Measurements from ENCODE around the gene USF2.
"Not testable (repeated sequence)": the region's sequence is repeated elsewhere in the genome, so short reads cannot be mapped to it uniquely, and the experiment has no call there.

Gene USF2

GRCh38 chr19:35284153-35285094, 15.7 kb downstream of the USF2 start:
- DNase-seq (ENCODE audit: low read depth in 2 of 2) = no peak

GRCh38 chr19:35285095-35285449, 16.3 kb downstream of the USF2 start:
- no peak for DNase-seq (ENCODE audit: low read depth in 2 of 2)

- DNase-seq (ENCODE audit: low read depth in 2 of 2) = not testable (repeated sequence)
Observed at GRCh38 chr19:35285465-35285864, 16.7 kb downstream of the USF2 start.

GRCh38 chr19:35286101-35286500, 17.3 kb downstream of the USF2 start:
- DNase-seq (ENCODE audit: low read depth in 2 of 2) = not testable (repeated sequence)

DNA sequence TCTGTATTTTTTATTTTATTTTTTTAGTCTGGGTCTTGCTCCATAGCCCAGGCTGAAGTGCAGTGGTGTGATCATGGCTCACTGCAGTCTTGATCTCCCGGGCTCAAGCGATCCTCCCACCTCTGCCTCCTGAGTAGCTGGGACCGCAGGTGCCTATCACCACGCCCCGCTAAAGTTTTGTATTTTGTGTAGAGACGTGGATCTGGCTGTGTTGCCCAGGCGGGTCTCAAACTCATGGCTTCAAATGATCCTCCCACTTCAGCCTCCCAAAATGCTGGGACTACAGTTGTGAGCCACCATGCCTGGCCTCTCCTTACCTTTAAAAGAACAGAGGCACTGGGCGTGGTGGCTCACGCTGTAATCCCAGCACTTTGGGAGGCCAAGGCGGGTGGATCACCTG, 19.0 kb downstream of the USF2 start:
- no peak for DNase-seq (ENCODE audit: low read depth in 2 of 2)

GRCh38 chr19:35288331-35288730, 19.6 kb downstream of the USF2 start:
- DNase-seq (ENCODE audit: low read depth in 2 of 2) = no peak

DNA sequence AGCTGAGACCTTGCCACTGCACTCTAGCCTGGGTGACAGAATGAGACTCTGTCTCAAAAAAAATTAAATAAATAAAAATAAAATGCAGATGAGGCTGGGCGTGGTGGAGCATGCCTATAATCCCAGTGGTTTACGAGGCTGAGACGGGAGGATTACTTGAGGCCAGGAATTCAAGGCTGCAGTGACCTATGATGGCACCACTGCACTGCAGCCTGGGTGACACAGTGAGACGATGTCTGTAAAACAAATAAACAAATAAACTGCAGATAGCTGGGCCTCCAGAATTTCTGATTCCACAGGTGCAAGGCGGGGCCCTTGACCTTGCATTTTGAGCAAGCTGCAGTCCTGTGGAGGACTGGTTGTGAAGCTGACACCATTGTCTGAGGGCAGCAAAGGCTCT, 20.1 kb downstream of the USF2 start:
- DNase-seq (ENCODE audit: low read depth in 2 of 2) = no peak

DNA sequence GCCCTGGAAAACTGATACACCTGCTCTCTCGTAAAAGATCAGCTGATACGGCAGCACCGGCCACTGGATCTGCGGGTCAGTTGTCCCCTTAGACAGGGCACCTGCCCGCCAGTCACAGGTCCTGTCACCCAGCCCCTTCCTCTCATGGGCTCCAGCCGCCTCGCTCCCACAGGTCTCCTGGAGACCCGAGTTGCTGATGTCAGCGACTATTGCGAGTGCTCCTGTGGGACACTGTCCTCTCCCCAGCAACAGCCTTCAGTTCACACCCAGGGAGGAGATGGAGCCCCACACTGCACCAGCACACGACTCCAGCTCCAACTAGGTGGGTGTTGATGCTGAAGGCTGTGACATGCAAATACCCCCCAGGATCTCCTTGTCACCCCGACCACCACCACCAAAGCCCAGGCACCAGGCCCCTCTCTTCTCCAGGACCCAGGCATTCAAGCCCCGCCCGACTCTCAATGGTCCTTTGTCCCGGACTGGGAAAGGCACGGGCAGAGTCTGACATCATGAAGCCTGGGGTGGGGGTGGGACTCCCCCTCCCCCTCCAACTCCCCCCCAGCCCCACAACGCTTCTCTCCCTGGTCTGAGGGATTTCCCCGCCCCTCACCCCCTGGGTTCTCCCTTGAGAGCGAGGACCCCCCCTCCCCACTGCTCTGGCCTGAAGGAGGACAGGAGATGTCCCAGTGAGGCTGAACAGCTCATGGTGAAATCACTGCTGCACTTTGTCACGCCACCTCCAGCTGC, 21.8 kb downstream of the USF2 start:
- no peak for DNase-seq (ENCODE audit: low read depth in 2 of 2)

DNA sequence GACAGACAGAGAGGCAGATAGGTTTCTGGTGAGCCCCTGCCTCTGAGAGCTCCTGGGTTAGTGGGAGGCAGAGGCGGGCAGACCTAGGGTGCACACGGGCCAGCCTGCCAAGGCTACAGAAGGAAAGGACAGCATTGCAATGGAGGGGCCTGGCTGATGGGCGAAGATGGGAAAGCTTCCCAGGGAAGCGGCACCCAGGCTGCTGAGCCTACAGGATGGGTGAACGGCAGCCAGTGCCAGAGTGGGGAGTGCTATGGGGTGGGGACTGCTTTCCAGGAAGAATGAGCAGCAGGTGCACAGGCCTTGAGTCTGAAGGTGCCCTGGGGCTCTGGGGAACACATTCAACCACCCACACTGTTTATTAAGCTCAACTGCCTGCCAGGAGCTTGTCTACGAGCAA, 22.5 kb downstream of the USF2 start:
- DNase-seq (ENCODE audit: low read depth in 2 of 2) = no peak

- no peak for DNase-seq (ENCODE audit: low read depth in 2 of 2)
Observed at GRCh38 chr19:35291916-35292315, 23.2 kb downstream of the USF2 start, which contains the start of gene MAG. Gene MAG (plus strand): TSS chr19:35292161. CDS start chr19:35295409, 3,248 bp downstream.

GRCh38 chr19:35292421-35293362, 23.9 kb downstream of the USF2 start:
- no peak for DNase-seq (ENCODE audit: low read depth in 2 of 2)

- no peak for DNase-seq (ENCODE audit: low read depth in 2 of 2)
Observed at GRCh38 chr19:35293363-35293739, 24.6 kb downstream of the USF2 start.

DNA sequence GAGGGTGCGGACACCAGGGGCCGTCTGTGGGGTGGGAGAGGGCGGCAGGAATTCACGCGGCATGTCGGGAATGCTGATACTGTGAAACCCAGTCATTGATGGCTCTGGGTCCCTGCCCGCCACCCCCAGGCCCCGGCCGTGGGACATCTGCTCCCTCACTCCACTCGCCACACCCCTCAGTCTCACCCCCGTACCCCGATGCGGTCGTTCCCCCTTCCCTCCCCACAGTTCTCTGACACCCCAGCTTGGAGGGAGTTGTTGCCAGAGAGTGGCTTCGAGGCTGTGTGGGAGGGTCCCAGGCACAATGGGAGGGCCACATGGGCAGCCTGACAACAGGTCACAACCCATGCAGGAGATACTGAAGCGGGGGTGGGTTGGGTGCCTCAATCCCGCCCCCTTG, 25.0 kb downstream of the USF2 start:
- DNase-seq (ENCODE audit: low read depth in 2 of 2) = no peak

GRCh38 chr19:35294328-35294727, 25.6 kb downstream of the USF2 start:
- no peak for DNase-seq (ENCODE audit: low read depth in 2 of 2)

DNA sequence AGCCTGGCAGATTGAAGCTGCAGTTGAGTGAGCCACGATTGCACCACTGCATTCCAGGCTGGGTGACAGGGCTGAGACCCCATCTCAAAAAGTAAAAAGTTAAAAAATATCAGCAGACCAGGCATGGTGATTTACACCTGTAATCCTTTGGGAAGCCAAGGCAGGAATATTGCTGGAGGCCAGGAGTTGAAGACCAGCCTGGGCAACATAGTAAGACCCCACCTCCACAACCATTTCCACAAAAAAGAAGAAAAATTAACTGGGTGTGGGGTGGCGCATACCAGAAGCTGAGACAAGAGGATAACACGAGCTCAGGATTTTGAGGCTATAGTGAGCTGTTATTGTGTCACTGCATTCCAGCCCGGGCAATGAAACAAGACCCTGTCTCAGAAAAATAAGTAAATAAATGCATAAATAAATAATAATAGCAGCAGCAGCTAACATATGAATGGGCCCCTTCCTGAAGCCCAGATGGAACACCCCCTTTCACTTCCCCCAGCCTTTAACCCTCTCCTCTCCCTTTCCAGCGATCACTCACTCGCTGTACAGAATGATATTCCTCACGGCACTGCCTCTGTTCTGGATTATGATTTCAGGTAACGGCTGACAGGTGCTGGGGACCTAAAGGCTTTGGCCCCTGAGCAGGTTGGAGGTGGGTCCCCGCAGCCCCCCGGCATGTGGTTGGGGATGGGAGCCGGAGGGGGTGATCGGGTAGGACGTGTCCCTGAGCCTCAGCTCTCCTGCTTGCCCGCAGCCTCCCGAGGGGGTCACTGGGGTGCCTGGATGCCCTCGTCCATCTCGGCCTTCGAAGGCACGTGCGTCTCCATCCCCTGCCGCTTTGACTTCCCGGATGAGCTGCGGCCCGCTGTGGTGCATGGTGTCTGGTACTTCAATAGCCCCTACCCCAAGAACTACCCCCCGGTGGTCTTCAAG, 26.4 kb downstream of the USF2 start:
- DNase-seq (ENCODE audit: low read depth in 2 of 2) = no peak

GRCh38 chr19:35295792-35296462, 27.2 kb downstream of the USF2 start:
- DNase-seq (ENCODE audit: low read depth in 2 of 2) = peak in 1 of 2 donors; percentile 6

GRCh38 chr19:35296644-35297514, 28.1 kb downstream of the USF2 start:
- DNase-seq (ENCODE audit: low read depth in 2 of 2) = no peak

DNA sequence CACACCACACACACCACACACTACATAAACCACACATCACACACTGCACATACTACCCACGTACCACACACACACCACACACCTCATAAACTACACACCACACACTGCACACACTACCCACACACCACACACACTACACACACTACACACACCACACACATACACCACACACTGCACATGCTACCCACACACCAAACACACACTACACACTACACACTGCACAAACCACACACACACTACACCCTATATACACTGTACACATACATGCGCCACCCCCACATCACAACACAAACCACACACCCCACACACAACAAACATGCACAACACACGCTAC, 28.7 kb downstream of the USF2 start:
- no peak for DNase-seq (ENCODE audit: low read depth in 2 of 2)

DNA sequence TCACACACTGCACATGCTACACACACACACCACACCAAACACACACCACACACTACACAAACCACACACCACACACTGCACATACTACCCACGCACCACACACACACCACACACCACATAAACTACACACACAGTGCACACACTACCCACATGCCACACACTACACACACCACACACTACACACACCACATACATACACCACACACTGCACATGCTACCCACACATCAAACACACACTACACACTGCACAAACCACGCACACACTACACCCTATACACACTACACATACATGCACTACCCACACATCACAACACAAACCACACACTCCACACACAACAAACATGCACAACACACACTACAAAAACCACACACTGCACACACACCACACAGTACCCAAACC, 29.2 kb downstream of the USF2 start:
- DNase-seq (ENCODE audit: low read depth in 2 of 2) = no peak

Data from stimulated activated CD4-positive, alpha-beta T cell treated with anti-CD3 and anti-CD28 coated beads, Interleukin-1b, Interleukin-23, amount 100 ng/mL, for 4 hours (primary cell).